Measurements from ENCODE around the gene ATRIP.

DNA sequence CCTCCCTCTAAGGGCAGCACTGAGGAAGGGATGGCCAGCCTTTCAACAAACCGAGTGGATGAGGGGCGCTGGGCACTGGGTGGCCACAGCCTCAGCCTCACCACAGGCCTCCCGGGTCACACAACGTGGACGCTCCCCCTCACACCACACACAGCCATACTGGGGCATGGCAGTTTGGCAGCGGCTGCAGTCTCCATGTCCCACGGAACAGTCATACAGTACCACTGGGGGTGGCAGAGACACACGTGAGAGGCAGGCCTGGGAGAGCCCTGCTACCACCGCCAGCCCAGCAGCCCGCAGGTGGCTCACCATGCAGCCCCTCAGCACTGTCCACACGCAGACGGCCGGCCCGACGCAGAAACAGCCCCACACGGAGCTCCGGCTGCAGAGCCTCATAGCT is 28.4 kb upstream of the ATRIP start:
- TF ChIP-seq, protein P1, sequence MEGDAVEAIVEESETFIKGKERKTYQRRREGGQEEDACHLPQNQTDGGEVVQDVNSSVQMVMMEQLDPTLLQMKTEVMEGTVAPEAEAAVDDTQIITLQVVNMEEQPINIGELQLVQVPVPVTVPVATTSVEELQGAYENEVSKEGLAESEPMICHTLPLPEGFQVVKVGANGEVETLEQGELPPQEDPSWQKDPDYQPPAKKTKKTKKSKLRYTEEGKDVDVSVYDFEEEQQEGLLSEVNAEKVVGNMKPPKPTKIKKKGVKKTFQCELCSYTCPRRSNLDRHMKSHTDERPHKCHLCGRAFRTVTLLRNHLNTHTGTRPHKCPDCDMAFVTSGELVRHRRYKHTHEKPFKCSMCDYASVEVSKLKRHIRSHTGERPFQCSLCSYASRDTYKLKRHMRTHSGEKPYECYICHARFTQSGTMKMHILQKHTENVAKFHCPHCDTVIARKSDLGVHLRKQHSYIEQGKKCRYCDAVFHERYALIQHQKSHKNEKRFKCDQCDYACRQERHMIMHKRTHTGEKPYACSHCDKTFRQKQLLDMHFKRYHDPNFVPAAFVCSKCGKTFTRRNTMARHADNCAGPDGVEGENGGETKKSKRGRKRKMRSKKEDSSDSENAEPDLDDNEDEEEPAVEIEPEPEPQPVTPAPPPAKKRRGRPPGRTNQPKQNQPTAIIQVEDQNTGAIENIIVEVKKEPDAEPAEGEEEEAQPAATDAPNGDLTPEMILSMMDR (conservative IDR thresholded peaks at IDR 0.05; ENCODE audit: low read length): no peak
- no peak for TF ChIP-seq EZH2phosphoT487 (IDR thresholded peaks at IDR 0.05; ENCODE audit: borderline replicate concordance, low read depth, low read length)

All from OCI-LY7 (cell line).